Prostate gland (tissue), 2 donors: ENCODE data around the gene KLHL24.
"Not testable (repeated sequence)": the region's sequence is repeated elsewhere in the genome, so short reads cannot be mapped to it uniquely, and the experiment has no call there.

Source experiments
- CTCF ChIP-seq, 4 experiments: fragments of 200-600 bp in 2 of 4; fragments of 450-650 bp in 2 of 4; sonication (generic) in 2 of 4; IDR thresholded peaks; 1 replicate in 3 of 4; 2 replicates in 1 of 4; pipeline ENCODE4 v1.5.1; 2016 to 2019; ENCODE audit warnings: antibody characterized with exemption in 4 of 4, mild to moderate bottlenecking in 2 of 4, moderate library complexity in 2 of 4
- POLR2A ChIP-seq: fragments of 450-650 bp; IDR thresholded peaks from one replicate; pipeline ENCODE4 v1.6.1; 2016; ENCODE audit warnings: antibody characterized with exemption, mild to moderate bottlenecking
- POLR2AphosphoS5 ChIP-seq: sonication (generic); formaldehyde crosslinking; IDR thresholded peaks from one replicate; pipeline ENCODE4 v1.6.1; 2017; ENCODE audit warnings: antibody characterized with exemption

DNA sequence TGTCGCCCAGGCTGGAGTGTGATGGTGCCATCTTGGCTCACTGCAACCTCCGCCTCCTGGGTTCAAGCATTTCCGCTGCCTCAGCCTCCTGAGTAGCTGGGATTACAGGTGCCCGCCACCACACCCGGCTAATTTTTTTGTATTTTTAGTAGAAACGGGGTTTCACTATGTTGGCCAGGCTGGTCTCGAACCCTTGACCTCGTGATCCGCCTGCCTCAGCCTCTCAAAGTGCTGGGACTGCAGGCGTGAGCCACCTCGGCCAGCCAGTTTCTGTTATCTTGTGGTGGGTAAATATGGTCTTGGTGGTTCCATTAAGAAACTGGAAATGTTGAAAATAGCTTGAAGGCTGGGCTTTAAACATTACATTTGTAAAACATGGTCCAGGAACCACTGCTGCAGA lies 5.2 kb downstream of the KLHL24 start:
- not testable (repeated sequence) for TF ChIP-seq CTCF (IDR thresholded peaks at IDR 0.05); POLR2A; POLR2AphosphoS5
